ENCODE measurements around the gene DOHH.

- no peak for TF ChIP-seq CTCF (tag by site-specific recombination; IDR thresholded peaks at IDR 0.05)
- TF ChIP-seq ZSCAN5A (tag by site-specific recombination; IDR thresholded peaks at IDR 0.05), result no peak
- no peak for TF ChIP-seq ZBTB49 (tag by site-specific recombination; IDR thresholded peaks at IDR 0.05; ENCODE audit: low read depth)
- TF ChIP-seq SETDB1 (IDR thresholded peaks at IDR 0.05; ENCODE audit: insufficient read length, low read length), result no peak
- TF ChIP-seq ZNF639 (tag by site-specific recombination; IDR thresholded peaks at IDR 0.05), result no peak
- no peak for TF ChIP-seq KLF1 (tag by site-specific recombination; IDR thresholded peaks at IDR 0.05)
- TF ChIP-seq YY1 (tag by site-specific recombination; IDR thresholded peaks at IDR 0.05), result no peak
- TF ChIP-seq PBX3 (CRISPR knock-in tag; IDR thresholded peaks at IDR 0.05), result no peak
- TF ChIP-seq ZBTB10 (tag by site-specific recombination; IDR thresholded peaks at IDR 0.05), result no peak
- no peak for TF ChIP-seq ZNF785 (tag by site-specific recombination; IDR thresholded peaks at IDR 0.05)
- no peak for TF ChIP-seq ZSCAN18 (tag by site-specific recombination; IDR thresholded peaks at IDR 0.05)
- TF ChIP-seq ZNF112 (tag by site-specific recombination; IDR thresholded peaks at IDR 0.05), result no peak
- TF ChIP-seq SP2 (tag by site-specific recombination; IDR thresholded peaks at IDR 0.05), result no peak
Observed at GRCh38 chr19:3508771-3509535, 8.5 kb upstream of the DOHH start.

Measured in HEK293 (cell line).